ENCODE data around the gene NXNL2. TPM values are rescaled to one million over a fixed set of nuclear protein-coding genes. Genes with fewer than 3 reads are reported as not detected.

NXNL2 gene
- total RNA-seq, 1 donor from 2014 or later, result not detected

DNA sequence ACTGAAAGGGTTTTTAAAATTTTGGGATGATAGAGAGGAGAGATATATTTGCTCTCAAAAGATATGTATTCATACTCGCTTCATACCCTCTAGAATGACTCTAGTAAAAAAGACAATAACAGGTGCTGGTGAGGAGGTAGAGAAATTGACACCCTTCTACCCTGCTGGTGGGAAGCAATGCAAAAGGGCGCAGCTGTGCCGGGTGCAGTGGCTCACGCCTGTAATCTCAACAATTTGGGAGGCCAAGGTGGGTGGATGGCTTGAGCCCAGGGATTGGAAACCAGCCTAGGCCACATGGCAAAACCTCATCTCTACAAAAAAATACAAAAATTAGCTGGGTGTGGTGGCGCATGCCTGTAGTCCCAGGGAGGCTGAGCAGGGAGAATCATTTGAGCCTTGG, 33.9 kb upstream of the NXNL2 start:
- no peak for DNase-seq (ENCODE audit: low spot score, unreplicated experiment)
- peaks cover 4% of the 10 kb centered on the region for H3K4me1 Mint-ChIP-seq (ENCODE audit: low read depth)
- H3K4me3 Mint-ChIP-seq (ENCODE audit: low read depth), result no peak overlapping the region
- no peaks in the 10 kb centered on the region for H3K9me3 Mint-ChIP-seq (ENCODE audit: low read depth)
- H3K27me3 Mint-ChIP-seq, result no peaks in the 10 kb centered on the region
- H3K36me3 Mint-ChIP-seq (ENCODE audit: insufficient read depth), result no peaks in the 10 kb centered on the region
- H3K27ac Mint-ChIP-seq, result no peak overlapping the region
- TF ChIP-seq, protein P1, sequence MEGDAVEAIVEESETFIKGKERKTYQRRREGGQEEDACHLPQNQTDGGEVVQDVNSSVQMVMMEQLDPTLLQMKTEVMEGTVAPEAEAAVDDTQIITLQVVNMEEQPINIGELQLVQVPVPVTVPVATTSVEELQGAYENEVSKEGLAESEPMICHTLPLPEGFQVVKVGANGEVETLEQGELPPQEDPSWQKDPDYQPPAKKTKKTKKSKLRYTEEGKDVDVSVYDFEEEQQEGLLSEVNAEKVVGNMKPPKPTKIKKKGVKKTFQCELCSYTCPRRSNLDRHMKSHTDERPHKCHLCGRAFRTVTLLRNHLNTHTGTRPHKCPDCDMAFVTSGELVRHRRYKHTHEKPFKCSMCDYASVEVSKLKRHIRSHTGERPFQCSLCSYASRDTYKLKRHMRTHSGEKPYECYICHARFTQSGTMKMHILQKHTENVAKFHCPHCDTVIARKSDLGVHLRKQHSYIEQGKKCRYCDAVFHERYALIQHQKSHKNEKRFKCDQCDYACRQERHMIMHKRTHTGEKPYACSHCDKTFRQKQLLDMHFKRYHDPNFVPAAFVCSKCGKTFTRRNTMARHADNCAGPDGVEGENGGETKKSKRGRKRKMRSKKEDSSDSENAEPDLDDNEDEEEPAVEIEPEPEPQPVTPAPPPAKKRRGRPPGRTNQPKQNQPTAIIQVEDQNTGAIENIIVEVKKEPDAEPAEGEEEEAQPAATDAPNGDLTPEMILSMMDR (IDR thresholded peaks at IDR 0.05; ENCODE audit: unreplicated experiment), result no peak

DNA sequence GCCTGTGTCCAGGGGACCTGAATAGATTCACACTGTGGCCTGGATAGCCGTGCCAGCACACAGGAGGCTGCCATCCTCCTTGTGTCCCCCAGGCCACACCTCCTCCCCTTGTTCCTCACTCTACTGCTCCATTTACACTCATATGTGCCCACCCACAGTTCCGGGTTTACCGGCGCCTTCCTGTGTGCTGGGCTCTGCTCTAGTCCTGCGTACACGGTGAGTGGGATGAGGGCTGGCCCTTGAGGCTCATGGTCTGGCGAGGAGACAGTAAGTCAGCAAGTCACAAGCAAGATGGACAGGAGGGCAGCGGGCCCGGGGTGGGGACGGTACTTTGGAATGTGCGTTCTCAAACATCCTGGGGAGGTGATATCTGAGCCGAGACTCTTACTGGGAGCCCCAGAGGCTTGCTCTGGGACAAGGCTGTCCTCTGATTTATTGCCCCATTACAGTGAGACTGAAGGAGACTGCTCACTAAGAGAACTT, 32.4 kb upstream of the NXNL2 start:
- Mint-ChIP-seq H3K9me3 (ENCODE audit: low read depth) (no peaks in the 10 kb centered on the region), H3K27ac (no peak overlapping the region), H3K4me3 (ENCODE audit: low read depth) (no peak overlapping the region), H3K27me3 (no peaks in the 10 kb centered on the region), H3K4me1 (ENCODE audit: low read depth) (peaks cover 4% of the 10 kb centered on the region), H3K36me3 (ENCODE audit: insufficient read depth) (no peaks in the 10 kb centered on the region)
- no peak for DNase-seq (ENCODE audit: low spot score, unreplicated experiment)
- TF ChIP-seq, protein P1 (IDR thresholded peaks at IDR 0.05; ENCODE audit: unreplicated experiment), result no peak

DNA sequence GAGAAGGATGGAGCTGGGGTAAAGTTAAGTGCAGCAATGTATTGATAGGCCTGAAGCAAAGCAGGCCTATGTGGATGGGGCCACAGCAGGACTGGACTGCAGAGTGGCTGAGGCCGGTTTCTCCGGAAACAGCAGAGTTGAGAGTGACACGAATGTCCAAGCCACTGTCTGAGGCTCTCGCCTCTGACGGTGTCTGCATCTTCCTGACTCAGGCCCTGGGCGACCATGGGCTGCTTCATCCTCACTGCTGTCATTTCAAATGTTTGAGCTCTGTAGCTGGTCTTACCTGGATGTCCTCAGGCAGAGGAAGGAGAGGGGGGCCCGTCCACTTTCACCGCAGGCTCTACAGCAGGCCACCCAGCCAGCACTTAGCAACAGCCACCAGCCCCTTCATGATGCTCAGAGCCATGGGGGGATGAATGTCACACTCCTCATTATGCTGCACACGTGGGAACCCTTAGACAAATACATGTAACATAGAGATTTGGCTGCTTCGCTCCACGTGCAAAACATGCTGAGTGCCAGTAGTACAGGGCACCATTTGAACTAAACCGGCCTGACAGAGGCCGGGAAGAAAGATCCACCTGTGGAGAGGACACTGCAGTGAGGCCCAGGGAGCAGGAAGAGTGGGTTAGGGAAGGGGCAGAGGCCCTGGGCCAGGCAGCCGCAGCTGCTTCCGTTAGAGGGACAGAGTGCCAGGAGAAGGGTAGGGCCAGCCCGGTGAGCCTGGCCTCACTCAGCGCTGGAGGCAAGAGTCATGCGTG, 31.7 kb upstream of the NXNL2 start:
- Mint-ChIP-seq H3K27ac (no peak overlapping the region), H3K4me3 (ENCODE audit: low read depth) (no peak overlapping the region), H3K36me3 (ENCODE audit: insufficient read depth) (no peaks in the 10 kb centered on the region), H3K4me1 (ENCODE audit: low read depth) (peaks cover 4% of the 10 kb centered on the region), H3K9me3 (ENCODE audit: low read depth) (no peaks in the 10 kb centered on the region), H3K27me3 (no peaks in the 10 kb centered on the region)
- DNase-seq (ENCODE audit: low spot score, unreplicated experiment), result no peak
- TF ChIP-seq, protein P1 (IDR thresholded peaks at IDR 0.05; ENCODE audit: unreplicated experiment), result no peak

DNA sequence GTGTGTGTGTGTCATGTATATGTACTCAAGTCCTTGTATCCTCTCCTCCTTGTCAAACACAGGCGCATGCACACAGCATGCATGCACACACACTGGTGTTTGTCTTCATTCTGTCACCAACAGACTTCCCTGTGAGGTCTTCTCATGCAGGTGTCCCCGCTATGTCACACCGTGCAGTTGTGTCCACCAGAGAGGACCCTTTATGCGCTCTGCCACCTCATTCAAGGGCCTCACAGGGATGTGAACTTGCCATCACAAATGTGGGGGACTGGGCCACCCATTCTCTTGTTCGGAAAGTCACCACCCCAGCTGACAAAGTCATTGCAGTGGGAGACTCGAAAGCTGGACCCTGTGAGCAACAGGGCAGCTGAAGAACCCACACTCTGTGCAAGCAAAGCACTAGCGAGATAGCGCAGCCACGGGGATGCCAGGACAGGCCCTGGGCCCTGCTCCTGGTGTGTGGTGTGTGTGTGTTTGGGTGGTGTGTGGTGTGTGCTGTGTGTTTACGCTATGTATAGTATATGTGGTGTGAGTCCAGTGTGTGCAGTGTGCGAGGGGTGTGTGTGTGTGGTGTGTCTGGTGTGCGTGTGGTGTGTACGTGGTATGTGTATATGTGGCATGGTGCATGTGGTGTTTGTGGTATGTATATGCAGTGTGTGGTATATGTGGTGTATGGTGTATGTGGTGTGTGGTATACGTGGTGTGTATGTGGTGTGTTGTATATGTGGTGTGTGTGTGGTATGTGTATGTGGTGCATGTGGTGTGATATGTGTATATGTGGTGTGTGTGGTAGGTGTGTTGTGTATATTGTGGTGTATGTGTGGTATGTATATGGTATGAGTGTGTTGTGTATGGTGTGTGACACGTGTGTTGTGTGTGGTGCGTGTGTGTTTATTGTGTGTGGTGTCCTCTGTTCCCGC, 30.9 kb upstream of the NXNL2 start:
- Mint-ChIP-seq H3K27me3 (no peaks in the 10 kb centered on the region), H3K4me3 (ENCODE audit: low read depth) (no peak overlapping the region), H3K36me3 (ENCODE audit: insufficient read depth) (peaks cover 1% of the 10 kb centered on the region), H3K9me3 (ENCODE audit: low read depth) (peaks cover 4% of the 10 kb centered on the region), H3K4me1 (ENCODE audit: low read depth) (peaks cover 4% of the 10 kb centered on the region), H3K27ac (peak overlapping the region; percentile 30)
- TF ChIP-seq, protein P1 (IDR thresholded peaks at IDR 0.05; ENCODE audit: unreplicated experiment), result no peak
- no peak for DNase-seq (ENCODE audit: low spot score, unreplicated experiment)

DNA sequence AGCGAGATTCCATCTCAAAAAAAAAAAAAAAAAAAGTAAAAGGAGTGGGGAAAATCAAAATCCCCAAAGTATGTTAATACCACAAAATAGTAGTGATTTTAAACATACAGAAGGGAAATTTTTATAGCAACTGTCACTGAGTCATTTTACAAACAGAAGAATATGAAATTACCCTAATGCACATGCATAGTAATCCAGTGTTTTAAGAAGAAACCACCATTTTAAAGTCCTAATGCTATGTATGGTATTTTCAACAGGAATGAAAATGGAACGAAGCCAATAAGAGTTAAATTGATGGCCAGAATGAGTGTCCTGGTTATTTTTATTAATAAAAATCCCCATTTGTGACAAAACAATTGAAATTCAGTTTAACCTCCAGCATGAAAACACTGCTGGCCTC, 26.7 kb upstream of the NXNL2 start:
- Mint-ChIP-seq H3K27me3 (no peaks in the 10 kb centered on the region), H3K4me1 (ENCODE audit: low read depth) (peaks cover 2% of the 10 kb centered on the region), H3K27ac (no peak overlapping the region), H3K36me3 (ENCODE audit: insufficient read depth) (peaks cover 1% of the 10 kb centered on the region), H3K4me3 (ENCODE audit: low read depth) (no peak overlapping the region), H3K9me3 (ENCODE audit: low read depth) (peaks cover 7% of the 10 kb centered on the region)
- TF ChIP-seq, protein P1 (IDR thresholded peaks at IDR 0.05; ENCODE audit: unreplicated experiment), result no peak
- no peak for DNase-seq (ENCODE audit: low spot score, unreplicated experiment)

Data from progenitor cell of endocrine pancreas (in vitro differentiated cells).